ENCODE results near the gene IRAK1. TPM values are rescaled to one million over a fixed set of nuclear protein-coding genes. Genes with fewer than 3 reads are reported as not detected.

Gene IRAK1
- polyA plus RNA-seq (ENCODE audit: insufficient read length): 54.3 TPM
- long read RNA-seq, donor 1, partial matches to known transcripts: 9 of 15 reads
- long read RNA-seq, donor 1, other reads (novel, unspliced or antisense): 0 of 15 reads
- long read RNA-seq, donor 2, partial matches to known transcripts: 0 of 1 reads
- long read RNA-seq, donor 2, other reads (novel, unspliced or antisense): 0 of 1 reads
- long read RNA-seq, donor 3, partial matches to known transcripts: 0 of 3 reads
- long read RNA-seq, donor 3, other reads (novel, unspliced or antisense): 0 of 3 reads
- long read RNA-seq, donor 4: 0 reads
- long read RNA-seq, donor 5, transcript IRAK1-203 (14 exons, 3,666 nt): major isoform, 5 of 5 reads
- long read RNA-seq, donor 5, partial matches to known transcripts: 0 of 5 reads
- long read RNA-seq, donor 5, other reads (novel, unspliced or antisense): 0 of 5 reads
- long read RNA-seq, donor 6, transcript IRAK1-203 (14 exons, 3,666 nt): major isoform, 6 of 13 reads
- long read RNA-seq, donor 6, partial matches to known transcripts: 7 of 13 reads
- long read RNA-seq, donor 6, other reads (novel, unspliced or antisense): 0 of 13 reads
- long read RNA-seq, donor 7: 0 reads
- long read RNA-seq, donor 8: 0 reads

GRCh38 chrX:154019633-154020528 lies at the start of gene IRAK1:
IRAK1 (minus strand) TSS chrX:154019902; CDS start chrX:154019812, 90 bp downstream.
- DNase-seq: no peak

DNA sequence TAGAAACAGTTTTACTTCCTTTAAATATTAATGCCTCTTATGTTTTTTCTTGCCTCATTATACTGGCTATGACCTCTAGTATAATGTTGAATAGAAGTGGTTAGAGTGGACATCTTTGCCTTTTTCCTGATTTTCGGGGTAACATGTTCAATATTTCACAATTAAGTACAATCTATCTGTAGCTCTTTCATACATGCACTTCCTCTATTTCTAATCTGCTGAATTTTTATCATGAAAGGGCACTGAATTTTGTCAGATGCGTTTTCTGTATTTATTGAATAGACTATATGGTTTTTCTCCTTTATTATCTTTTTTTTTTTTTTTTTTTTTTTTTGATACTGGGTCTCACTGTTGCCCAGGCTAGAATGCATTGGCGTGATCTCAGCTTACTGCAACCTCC lies 48.9 kb upstream of the IRAK1 start:
- no peak for DNase-seq

GRCh38 chrX:154064637-154065435 lies 45.1 kb upstream of the IRAK1 start:
- DNase-seq: no peak

DNA sequence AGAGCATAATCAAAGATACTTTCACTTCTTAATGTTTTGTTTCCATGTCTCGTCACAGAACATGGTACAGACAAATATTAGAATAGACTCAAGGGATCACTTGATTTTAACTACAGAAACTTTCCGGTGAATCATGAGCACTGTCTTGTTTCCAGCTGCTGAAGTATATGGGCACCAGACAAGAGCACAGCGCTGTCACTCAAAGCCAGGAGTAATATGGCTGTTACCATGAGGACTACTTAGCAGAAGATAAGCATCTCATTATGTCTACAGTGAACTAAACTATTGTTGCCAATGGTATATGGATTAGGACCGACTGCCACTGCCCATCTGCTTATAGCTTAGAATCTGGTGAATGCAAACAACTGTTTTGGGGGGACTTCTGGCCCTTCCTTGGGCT lies 43.5 kb upstream of the IRAK1 start:
- DNase-seq: no peak

DNA sequence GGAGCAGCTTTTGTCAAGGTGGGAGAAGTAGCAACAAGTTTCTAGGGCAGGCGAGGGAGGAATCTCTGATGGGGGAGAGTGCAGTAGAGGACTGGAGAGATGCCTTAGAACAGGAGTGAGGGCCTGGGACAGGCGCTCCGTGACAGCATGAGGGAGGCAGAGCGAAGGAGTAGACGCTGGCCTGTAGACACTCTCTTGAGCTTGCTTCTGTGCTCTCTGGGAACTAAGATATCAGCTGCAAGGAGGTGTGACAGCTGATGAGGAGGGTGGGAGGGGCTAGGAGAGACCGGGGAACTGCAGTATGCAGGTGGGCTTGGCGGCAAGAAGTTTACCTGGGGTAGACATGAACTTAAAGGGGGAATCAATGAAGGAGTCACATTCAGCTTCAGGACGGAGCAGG lies 42.1 kb upstream of the IRAK1 start:
- no peak for DNase-seq

- no peak for DNase-seq
These were observed 40.1 kb upstream of the IRAK1 start for GRCh38 chrX:154059729-154060245.

GRCh38 chrX:154059231-154059630 lies 39.5 kb upstream of the IRAK1 start:
- DNase-seq: no peak

GRCh38 chrX:154058214-154058997 lies 38.7 kb upstream of the IRAK1 start:
- DNase-seq: no peak

- no peak for DNase-seq
These were observed 38.1 kb upstream of the IRAK1 start for GRCh38 chrX:154057791-154058190.

GRCh38 chrX:154056770-154057241 lies 37.1 kb upstream of the IRAK1 start:
- DNase-seq: no peak

DNA sequence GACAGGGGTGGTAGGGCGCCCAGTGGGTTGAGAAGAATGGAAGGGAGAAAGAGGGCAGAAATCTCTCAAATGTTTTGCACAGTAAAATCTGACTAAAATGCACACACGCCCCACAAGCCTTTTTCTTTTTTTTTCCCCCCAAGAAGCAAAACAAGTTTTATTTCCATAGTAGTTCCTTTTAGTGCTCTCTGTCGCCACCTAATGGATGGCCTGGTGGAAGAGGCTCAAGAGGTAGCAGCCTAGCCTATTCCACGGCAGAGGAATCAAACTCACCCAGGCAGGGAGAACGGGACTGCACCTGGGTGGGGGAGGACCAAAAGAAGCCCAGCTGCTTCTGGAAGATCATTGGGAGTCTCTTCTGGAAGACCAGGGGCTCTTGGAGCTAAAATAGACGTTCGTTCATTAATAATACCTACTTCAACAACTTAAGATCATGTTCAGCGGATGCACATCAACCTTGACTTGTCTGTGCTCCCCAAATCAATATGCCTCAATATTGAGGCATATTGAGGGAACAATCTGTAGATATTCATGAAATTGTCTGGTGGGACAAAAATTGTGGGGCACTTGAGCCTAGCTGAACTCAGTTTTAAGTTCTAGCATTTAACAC lies 31.6 kb upstream of the IRAK1 start:
- DNase-seq: peak; percentile 63

DNA sequence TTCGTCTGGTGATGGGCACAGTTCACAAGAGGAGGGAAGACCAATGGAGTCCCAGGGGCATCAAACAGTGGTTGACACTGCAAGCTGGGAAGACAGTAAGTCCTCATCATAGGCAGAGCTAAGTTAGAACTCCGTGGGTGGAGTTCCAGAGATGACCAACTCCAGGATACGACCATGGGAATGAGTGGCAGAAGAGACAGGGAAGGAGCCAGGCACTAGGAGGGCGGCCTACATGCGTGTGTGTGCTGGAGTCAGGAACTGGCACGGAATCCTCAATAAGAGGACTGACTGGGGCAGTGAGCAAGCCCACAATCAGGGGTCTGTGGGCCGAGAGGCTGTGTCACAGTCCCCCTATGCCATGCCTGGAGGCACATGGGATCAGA lies 30.4 kb upstream of the IRAK1 start:
- DNase-seq: no peak

DNA sequence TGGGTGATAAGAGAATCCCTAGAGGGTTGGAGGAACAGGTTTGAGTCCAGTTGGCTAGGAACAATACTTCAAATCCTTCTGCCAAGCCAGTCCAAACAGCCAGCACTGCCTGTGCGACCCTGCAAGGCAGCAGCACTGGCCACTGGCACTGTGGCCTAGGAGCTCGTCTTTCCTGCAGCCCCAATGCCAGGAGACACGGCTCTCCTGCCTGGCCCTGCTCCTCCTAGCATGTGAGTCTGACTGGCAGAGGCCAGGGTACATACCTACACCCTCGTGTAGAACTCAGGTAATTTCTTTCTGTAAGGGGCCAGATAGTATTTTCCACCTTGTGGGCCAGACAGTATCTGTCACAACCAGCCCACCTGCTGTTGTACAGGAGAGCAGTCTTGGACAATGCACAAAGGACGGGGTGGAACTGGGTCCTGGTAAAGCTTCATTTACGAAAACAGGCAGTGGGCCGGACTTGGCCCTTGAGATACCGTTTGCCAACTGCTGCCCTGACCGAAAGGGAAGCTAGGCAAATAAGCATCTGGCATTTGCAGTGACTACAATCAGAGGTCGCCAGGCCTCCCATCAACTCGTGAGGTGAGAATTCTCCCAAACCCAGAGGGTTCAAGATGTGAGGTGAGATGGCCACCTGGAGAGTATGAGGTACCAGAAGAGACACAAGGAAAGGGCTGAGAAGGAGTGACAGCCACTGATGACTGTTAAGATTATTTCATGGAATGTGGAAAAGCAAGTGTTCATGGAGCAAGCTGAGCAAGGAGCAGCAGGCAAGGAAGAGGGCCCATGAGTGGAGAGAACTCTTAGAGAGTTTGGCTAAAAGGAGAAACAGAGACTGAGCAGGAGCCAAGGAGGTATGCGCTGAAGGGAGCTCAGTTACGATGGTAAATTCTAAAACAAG lies 29.8 kb upstream of the IRAK1 start:
- no peak for DNase-seq

DNA sequence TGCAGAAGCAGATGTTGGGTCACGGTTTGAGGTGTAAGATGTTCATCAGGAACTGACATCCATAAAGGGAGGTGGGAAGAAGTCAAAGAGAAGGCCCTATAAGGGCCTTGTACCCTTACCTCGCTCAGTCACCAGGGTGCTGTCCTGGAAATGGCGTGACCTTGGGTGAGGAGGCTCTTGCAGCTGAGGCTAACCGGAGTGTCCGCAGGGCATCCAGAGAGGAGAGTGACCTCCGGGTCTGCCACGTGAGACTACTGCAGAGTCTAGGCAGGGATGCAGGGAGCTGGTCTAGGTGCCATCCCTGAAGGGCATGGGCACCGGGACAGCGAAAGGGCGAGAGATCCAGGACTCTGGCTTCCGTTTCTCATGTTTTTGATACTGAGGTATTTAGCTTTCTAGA lies 28.7 kb upstream of the IRAK1 start:
- no peak for DNase-seq

DNA sequence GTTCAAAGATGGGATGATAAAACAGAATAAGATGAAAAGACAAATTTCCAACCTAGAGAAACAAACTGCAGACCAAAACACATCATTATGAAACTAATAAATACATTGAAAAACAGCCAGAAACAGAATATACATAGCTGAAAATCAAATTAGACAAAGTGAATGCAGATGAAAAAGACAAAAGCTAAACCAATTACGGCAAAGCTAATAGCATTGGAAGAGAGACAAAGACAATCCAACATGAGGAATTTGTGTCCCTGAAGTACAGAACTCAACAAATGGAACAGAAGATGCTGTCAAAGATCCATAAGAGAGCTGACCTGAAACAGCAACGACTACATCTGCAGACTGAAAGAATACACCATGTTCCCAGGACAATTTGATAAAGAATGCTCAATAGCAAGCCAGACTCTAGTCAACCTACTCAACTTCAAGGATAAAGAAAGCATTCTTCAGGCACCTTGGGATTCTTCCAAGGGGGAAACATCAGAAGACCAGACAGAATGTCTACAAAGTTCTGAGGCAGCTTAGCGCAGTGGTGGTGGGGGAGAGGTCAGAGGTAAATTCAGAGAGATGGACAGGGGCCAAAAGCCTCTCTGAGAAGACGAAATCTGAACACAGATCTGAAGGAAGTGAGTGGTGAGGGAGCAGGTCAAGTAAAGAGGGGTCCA lies 27.4 kb upstream of the IRAK1 start:
- DNase-seq: no peak

- peak; percentile 24 for DNase-seq
These were observed 26.5 kb upstream of the IRAK1 start for GRCh38 chrX:154046031-154046781.

- no peak for DNase-seq
These were observed 24.4 kb upstream of the IRAK1 start for GRCh38 chrX:154044091-154044490.

Measured in left kidney (tissue), 8 donors.